HepG2 (cell line): ENCODE measurements around the gene PTPN12. TPM values are rescaled to one million over a fixed set of nuclear protein-coding genes. Genes with fewer than 3 reads are reported as not detected.

Experiments
- CBFB ChIP-seq: sonication (generic); formaldehyde crosslinking; IDR thresholded peaks from 2 replicates; pipeline ENCODE4 v1.4.0; 2020; ENCODE audit warnings: missing genetic modification reagents
- FOXK1 ChIP-seq: sonication (generic); formaldehyde crosslinking; IDR thresholded peaks from 2 replicates; pipeline ENCODE4 v1.4.0; 2020; ENCODE audit warnings: low read depth, missing genetic modification reagents, borderline replicate concordance
- GZF1 ChIP-seq: sonication (generic); formaldehyde crosslinking; IDR thresholded peaks from 2 replicates; pipeline ENCODE4 v1.5.1; 2020; ENCODE audit warnings: mild to moderate bottlenecking, missing genetic modification reagents
- KAT8 ChIP-seq: IDR thresholded peaks from 2 replicates; pipeline ENCODE4 v1.6.1; 2016; ENCODE audit warnings: missing genetic modification reagents, missing compliant biosample characterization
- MAFK ChIP-seq, 2 experiments: IDR thresholded peaks in 1 of 2; conservative IDR thresholded peaks in 1 of 2; 2 replicates each; pipeline ENCODE4 v1.6.1; 2011; ENCODE audit warnings: improper control_type of control experiment in 2 of 2, low read length in 2 of 2
- MED13 ChIP-seq: sonication (generic); formaldehyde crosslinking; IDR thresholded peaks from 2 replicates; pipeline ENCODE4 v1.5.0; 2020; ENCODE audit warnings: missing genetic modification reagents
- POLR2AphosphoS2 ChIP-seq: IDR thresholded peaks from 2 replicates; pipeline ENCODE4 v1.6.1; 2011; ENCODE audit warnings: low read depth, low read length, improper control_type of control experiment
- RORA ChIP-seq: sonication (generic); formaldehyde crosslinking; IDR thresholded peaks from 2 replicates; pipeline ENCODE4 v1.5.0; 2020; ENCODE audit warnings: mild to moderate bottlenecking, missing genetic modification reagents, moderate library complexity
- TOPORS ChIP-seq: sonication (generic); formaldehyde crosslinking; IDR thresholded peaks from 2 replicates; pipeline ENCODE4 v1.8.0; 2023; ENCODE audit warnings: mild to moderate bottlenecking, missing genetic modification reagents
- ZNF230 ChIP-seq: sonication (generic); formaldehyde crosslinking; IDR thresholded peaks from 2 replicates; pipeline ENCODE4 v1.4.0; 2020; ENCODE audit warnings: mild to moderate bottlenecking, missing genetic modification reagents
- ZNF296 ChIP-seq: sonication (generic); formaldehyde crosslinking; conservative IDR thresholded peaks from 2 replicates; pipeline ENCODE4 v1.5.0; 2020; ENCODE audit warnings: mild to moderate bottlenecking, missing genetic modification reagents
- ZNF335 ChIP-seq: sonication (generic); formaldehyde crosslinking; IDR thresholded peaks from 2 replicates; pipeline ENCODE4 v1.4.0; 2020; ENCODE audit warnings: missing genetic modification reagents
- ZNF747 ChIP-seq: sonication (generic); formaldehyde crosslinking; IDR thresholded peaks from 2 replicates; pipeline ENCODE4 v1.8.1; 2023; ENCODE audit warnings: missing genetic modification reagents, mild to moderate bottlenecking, borderline replicate concordance
- ZNF777 ChIP-seq: sonication (generic); formaldehyde crosslinking; IDR thresholded peaks from 2 replicates; pipeline ENCODE4 v1.4.0; 2020; ENCODE audit warnings: missing genetic modification reagents
- ZNF782 ChIP-seq: sonication (generic); formaldehyde crosslinking; IDR thresholded peaks from 2 replicates; pipeline ENCODE4 v1.4.0; 2020; ENCODE audit warnings: missing genetic modification reagents, mild to moderate bottlenecking, borderline replicate concordance
- ZNF879 ChIP-seq: sonication (generic); formaldehyde crosslinking; IDR thresholded peaks from 2 replicates; pipeline ENCODE4 v1.8.1; 2023; ENCODE audit warnings: missing genetic modification reagents
- polyA plus RNA-seq, 8 experiments: library from polyadenylated mRNA; depleted of rRNA in 3 of 8; stranded (reverse) in 7 of 8; unstranded in 1 of 8; fragments of >200 nt; fragmentation: Illumina TruSeq in 4 of 8; extraction: Trizol in 4 of 8; gene quantifications; 2 replicates each; pipeline versions ENCODE4 v1.2.1 to v1.2.3, GENCODE V29; 2011 to 2016; ENCODE audit warnings: low read depth in 4 of 8, missing spikeins in 1 of 8, mixed read lengths in 1 of 8; ENCODE audit not compliant: insufficient read depth in 1 of 8
- total RNA-seq, 5 experiments: library from RNA; depleted of rRNA; stranded (reverse); fragments of >200 nt; fragmentation: Illumina TruSeq; extraction: Trizol; gene quantifications; 2 replicates each; pipeline ENCODE4 v1.2.3, GENCODE V29; 2016; ENCODE audit warnings: low read depth in 1 of 5
- TF ChIP-seq, protein P1 (sequence below): sonication (generic); formaldehyde crosslinking; IDR thresholded peaks from 2 replicates; pipeline ENCODE4 v1.4.0; 2020; ENCODE audit warnings: missing genetic modification reagents, borderline replicate concordance
- TF ChIP-seq, protein P2 (sequence below): sonication (generic); formaldehyde crosslinking; IDR thresholded peaks from 2 replicates; pipeline ENCODE4 v1.4.0; 2020; ENCODE audit warnings: missing genetic modification reagents, borderline replicate concordance

The PTPN12 gene
- total and polyA plus RNA-seq, 2 of the 13 experiments (the other 11 are each of a cell fraction or from before 2014, with no cell fraction given) = 22.9 to 56.8 TPM

DNA sequence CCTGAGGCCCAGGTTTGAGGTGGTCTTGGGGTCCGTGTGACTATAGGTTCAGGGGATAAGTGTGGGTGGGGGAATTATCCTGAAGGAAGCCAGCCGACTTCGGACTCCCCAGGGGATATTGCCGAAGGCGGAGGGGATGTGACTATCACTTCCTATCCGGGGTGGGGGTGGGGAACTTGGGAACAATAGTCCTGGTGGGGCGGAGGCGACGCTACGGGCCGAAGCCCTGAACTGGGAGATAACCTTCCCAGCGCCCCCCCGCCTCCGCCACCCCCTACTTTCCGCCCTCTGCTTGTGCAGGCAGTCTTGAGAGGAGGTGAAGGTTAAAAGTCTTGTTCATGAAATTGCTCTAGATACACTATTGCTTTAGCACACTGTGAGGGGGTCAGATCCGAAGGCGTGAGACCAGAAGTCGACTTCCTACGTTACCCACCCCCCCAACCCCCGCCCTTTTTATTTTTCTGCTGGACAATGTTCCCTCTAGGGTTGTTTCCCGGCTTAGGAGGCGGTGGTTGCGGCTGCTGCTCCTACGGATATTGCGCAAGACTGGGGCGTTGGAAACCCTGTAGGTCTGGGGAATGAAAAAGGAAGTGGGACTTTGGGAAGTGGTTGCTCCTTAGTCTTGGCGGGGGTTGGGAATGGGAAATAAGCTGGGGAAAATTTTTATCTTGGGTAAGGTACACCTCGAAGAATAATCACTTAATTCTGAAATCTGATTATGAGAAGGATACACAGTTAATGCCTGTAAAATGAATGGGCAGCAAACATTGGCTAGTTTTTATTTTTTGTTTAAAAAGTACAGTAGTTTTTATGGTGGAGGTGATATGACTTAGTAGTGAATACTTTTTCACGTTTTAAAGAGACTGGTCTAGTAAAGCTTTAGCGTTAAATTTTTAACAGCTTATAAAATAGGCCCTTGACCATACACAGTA is 1.5 kb downstream of the PTPN12 start (continued):
- TF ChIP-seq MAFK (conservative IDR thresholded peaks at IDR 0.05 in 1 of 2, IDR thresholded peaks at IDR 0.05 in 1 of 2; ENCODE audit: low read length in 2 of 2) (no peak), GZF1 (CRISPR knock-in tag) (no peak), RORA (CRISPR knock-in tag) (no peak), ZNF777 (no peak), MED13 (peak; percentile 34; the same call in 1 of the 2 replicates), ZNF230 (CRISPR knock-in tag) (no peak), ZNF879 (CRISPR knock-in tag) (no peak), CBFB (no peak), ZNF747 (no peak), TOPORS (no peak), KAT8 (CRISPR knock-in tag) (0 out of 2 replicates have a peak, but pooled peaks have one; percentile 25), ZNF782 (CRISPR knock-in tag) (no peak), ZNF296 (CRISPR knock-in tag) (no peak), ZNF335 (CRISPR knock-in tag) (no peak), POLR2AphosphoS2 (no peak), FOXK1 (peak; percentile 34; the same call in 1 of the 2 replicates)
- TF ChIP-seq, protein P1, sequence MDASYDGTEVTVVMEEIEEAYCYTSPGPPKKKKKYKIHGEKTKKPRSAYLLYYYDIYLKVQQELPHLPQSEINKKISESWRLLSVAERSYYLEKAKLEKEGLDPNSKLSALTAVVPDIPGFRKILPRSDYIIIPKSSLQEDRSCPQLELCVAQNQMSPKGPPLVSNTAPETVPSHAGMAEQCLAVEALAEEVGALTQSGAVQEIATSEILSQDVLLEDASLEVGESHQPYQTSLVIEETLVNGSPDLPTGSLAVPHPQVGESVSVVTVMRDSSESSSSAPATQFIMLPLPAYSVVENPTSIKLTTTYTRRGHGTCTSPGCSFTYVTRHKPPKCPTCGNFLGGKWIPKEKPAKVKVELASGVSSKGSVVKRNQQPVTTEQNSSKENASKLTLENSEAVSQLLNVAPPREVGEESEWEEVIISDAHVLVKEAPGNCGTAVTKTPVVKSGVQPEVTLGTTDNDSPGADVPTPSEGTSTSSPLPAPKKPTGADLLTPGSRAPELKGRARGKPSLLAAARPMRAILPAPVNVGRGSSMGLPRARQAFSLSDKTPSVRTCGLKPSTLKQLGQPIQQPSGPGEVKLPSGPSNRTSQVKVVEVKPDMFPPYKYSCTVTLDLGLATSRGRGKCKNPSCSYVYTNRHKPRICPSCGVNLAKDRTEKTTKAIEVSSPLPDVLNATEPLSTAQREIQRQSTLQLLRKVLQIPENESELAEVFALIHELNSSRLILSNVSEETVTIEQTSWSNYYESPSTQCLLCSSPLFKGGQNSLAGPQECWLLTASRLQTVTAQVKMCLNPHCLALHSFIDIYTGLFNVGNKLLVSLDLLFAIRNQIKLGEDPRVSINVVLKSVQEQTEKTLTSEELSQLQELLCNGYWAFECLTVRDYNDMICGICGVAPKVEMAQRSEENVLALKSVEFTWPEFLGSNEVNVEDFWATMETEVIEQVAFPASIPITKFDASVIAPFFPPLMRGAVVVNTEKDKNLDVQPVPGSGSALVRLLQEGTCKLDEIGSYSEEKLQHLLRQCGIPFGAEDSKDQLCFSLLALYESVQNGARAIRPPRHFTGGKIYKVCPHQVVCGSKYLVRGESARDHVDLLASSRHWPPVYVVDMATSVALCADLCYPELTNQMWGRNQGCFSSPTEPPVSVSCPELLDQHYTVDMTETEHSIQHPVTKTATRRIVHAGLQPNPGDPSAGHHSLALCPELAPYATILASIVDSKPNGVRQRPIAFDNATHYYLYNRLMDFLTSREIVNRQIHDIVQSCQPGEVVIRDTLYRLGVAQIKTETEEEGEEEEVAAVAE (CRISPR knock-in tag) = no peak; the same call in 1 of the 2 replicates
- TF ChIP-seq, protein P2, sequence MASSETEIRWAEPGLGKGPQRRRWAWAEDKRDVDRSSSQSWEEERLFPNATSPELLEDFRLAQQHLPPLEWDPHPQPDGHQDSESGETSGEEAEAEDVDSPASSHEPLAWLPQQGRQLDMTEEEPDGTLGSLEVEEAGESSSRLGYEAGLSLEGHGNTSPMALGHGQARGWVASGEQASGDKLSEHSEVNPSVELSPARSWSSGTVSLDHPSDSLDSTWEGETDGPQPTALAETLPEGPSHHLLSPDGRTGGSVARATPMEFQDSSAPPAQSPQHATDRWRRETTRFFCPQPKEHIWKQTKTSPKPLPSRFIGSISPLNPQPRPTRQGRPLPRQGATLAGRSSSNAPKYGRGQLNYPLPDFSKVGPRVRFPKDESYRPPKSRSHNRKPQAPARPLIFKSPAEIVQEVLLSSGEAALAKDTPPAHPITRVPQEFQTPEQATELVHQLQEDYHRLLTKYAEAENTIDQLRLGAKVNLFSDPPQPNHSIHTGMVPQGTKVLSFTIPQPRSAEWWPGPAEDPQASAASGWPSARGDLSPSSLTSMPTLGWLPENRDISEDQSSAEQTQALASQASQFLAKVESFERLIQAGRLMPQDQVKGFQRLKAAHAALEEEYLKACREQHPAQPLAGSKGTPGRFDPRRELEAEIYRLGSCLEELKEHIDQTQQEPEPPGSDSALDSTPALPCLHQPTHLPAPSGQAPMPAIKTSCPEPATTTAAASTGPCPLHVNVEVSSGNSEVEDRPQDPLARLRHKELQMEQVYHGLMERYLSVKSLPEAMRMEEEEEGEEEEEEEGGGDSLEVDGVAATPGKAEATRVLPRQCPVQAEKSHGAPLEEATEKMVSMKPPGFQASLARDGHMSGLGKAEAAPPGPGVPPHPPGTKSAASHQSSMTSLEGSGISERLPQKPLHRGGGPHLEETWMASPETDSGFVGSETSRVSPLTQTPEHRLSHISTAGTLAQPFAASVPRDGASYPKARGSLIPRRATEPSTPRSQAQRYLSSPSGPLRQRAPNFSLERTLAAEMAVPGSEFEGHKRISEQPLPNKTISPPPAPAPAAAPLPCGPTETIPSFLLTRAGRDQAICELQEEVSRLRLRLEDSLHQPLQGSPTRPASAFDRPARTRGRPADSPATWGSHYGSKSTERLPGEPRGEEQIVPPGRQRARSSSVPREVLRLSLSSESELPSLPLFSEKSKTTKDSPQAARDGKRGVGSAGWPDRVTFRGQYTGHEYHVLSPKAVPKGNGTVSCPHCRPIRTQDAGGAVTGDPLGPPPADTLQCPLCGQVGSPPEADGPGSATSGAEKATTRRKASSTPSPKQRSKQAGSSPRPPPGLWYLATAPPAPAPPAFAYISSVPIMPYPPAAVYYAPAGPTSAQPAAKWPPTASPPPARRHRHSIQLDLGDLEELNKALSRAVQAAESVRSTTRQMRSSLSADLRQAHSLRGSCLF (CRISPR knock-in tag) = no peak
